Sciatic nerve (tissue), 2 donors: ENCODE data around the gene SEMA3F. TPM values are rescaled to one million over a fixed set of nuclear protein-coding genes. Genes with fewer than 3 reads are reported as not detected.
"Not testable (repeated sequence)": the region's sequence is repeated elsewhere in the genome, so short reads cannot be mapped to it uniquely, and the experiment has no call there.

Experiments used
- ATAC-seq: fragments of 200-7000 bp; cut with Tn5 transposase; one replicate; pipeline ENCODE4 v1.9.1; 2020; ENCODE audit warnings: mild to moderate bottlenecking, moderate library complexity
- DNase-seq: peaks from one replicate; pipeline ENCODE4 v3.0.0-alpha.2; 2020; ENCODE audit warnings: low spot score
- intact Hi-C: fragments of 100-400 bp; cut with DNase I; formaldehyde crosslinking; loops from one replicate; pipeline ENCODE4 v1.14.2; 2022
- total RNA-seq: library from RNA; stranded (reverse); fragmentation: NEBNext Ultra II Directional; extraction: Animal tissue kit (Norgen Biotek cat#: 25700); gene quantifications from one replicate; pipeline ENCODE4 v1.2.1, GENCODE V29; 2021
- donor health status: DM: no; HTN: no; CAD: no.
- donor health status: DM: no; HTN: no; CAD: no.

SEMA3F gene
- total RNA-seq, 1 donor from 2014 or later: 29.3 TPM

GRCh38 chr3:50203113-50203808 lies 48.1 kb downstream of the SEMA3F start:
- intact Hi-C loops: no loop called here
- DNase-seq: no peak

GRCh38 chr3:50203809-50204803 lies 49.0 kb downstream of the SEMA3F start:
- no peak for ATAC-seq
- intact Hi-C loops: no loop called here

More at GRCh38 chr3:50203113-50203808, 48.1 kb downstream of the SEMA3F start:
- ATAC-seq: no peak

GRCh38 chr3:50204804-50205412 lies 49.8 kb downstream of the SEMA3F start, which contains the start of gene SLC38A3:
Gene SLC38A3 (plus strand): TSS chr3:50205271. CDS start chr3:50214200, 8,929 bp downstream.
- ATAC-seq: peak; percentile 60
- no peak for DNase-seq
- intact Hi-C loops: no loop called here

More at GRCh38 chr3:50203809-50204803, 49.0 kb downstream of the SEMA3F start:
- no peak for DNase-seq

- intact Hi-C loops: no loop called here
- DNase-seq: no peak
Measured at GRCh38 chr3:50205413-50206276, 50.5 kb downstream of the SEMA3F start.

GRCh38 chr3:50207359-50208042 lies 52.4 kb downstream of the SEMA3F start:
- no peak for DNase-seq
- no peak for ATAC-seq
- intact Hi-C loops: no loop called here

More at GRCh38 chr3:50205413-50206276, 50.5 kb downstream of the SEMA3F start:
- peak; percentile 26 for ATAC-seq

- DNase-seq (no peak), ATAC-seq (no peak)
- intact Hi-C loops: no loop called here
Measured at GRCh38 chr3:50208677-50209344, 53.7 kb downstream of the SEMA3F start.

- ATAC-seq: no peak
- intact Hi-C loops: no loop called here
- DNase-seq: no peak
Measured at GRCh38 chr3:50210176-50210509, 55.0 kb downstream of the SEMA3F start.

GRCh38 chr3:50210510-50211367 lies 55.6 kb downstream of the SEMA3F start:
- DNase-seq (no peak), ATAC-seq (no peak)
- intact Hi-C loops: no loop called here

GRCh38 chr3:50211368-50211717 lies 56.2 kb downstream of the SEMA3F start:
- ATAC-seq, DNase-seq, intact Hi-C loops: not testable (repeated sequence)

GRCh38 chr3:50211930-50212329 lies 56.8 kb downstream of the SEMA3F start:
- DNase-seq: no peak
- no peak for ATAC-seq
- intact Hi-C loops: no loop called here

GRCh38 chr3:50212502-50212901 lies 57.4 kb downstream of the SEMA3F start:
- DNase-seq: no peak
- intact Hi-C loops: no loop called here
- no peak for ATAC-seq

- no peak for ATAC-seq
- DNase-seq: no peak
- intact Hi-C loops: no loop called here
Measured at GRCh38 chr3:50212971-50213370, 57.8 kb downstream of the SEMA3F start.

- intact Hi-C loops: no loop called here
- ATAC-seq (peak; percentile 55), DNase-seq (no peak)
Measured at GRCh38 chr3:50213373-50213772, 58.2 kb downstream of the SEMA3F start.

- intact Hi-C loops: no loop called here
- ATAC-seq (no peak), DNase-seq (no peak)
Measured at GRCh38 chr3:50214824-50215223, 59.7 kb downstream of the SEMA3F start.

GRCh38 chr3:50215529-50215928 lies 60.4 kb downstream of the SEMA3F start:
- intact Hi-C loops: no loop called here
- ATAC-seq (no peak), DNase-seq (no peak)

- ATAC-seq: no peak
- no peak for DNase-seq
- intact Hi-C loops: no loop called here
Measured at GRCh38 chr3:50217681-50218080, 62.6 kb downstream of the SEMA3F start.

- DNase-seq (no peak), ATAC-seq (no peak)
- intact Hi-C loops: no loop called here
Measured at GRCh38 chr3:50218448-50218847, 63.3 kb downstream of the SEMA3F start.
